ENCODE data around the gene SNU13.
"Not testable (repeated sequence)": the region's sequence is repeated elsewhere in the genome, so short reads cannot be mapped to it uniquely, and the experiment has no call there.

Gene SNU13

DNA sequence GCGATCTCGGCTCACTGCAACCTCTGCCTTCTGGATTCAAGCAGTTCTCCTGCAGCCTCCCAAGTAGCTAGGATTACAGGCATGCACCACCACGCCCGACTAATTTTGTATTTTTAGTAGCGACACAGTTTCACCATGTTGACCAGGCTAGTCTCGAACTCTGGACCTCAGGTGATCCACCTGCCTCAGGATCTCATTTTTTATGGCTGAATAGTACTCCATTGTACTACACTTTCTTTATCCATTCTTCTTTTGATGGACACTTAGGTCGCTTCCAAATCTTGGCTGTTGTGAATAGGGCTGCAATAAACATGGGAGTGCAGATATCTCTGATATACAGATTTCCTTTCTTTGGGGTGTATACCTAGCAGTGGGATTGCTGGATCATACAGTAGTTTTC is 46.8 kb downstream of the SNU13 start:
- no peak for DNase-seq (ENCODE audit: low spot score)

DNA sequence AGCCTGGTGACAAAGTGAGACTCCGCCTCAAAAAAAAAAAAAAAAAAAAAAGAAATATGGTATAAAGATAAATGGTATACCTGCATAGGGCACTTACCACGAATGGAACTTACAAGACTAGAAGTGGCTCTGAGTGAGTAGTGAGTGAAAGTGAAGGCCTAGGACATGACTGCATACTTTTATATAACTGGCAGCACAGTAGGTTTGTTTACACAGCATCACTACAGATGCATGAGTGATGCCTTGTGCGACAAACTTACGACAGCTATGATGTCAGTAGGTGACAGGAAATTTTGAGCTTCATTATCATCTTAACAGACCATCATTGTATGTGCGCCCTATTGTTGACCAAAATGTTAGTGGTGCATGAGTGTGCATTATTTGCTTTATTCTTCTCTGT is 49.9 kb downstream of the SNU13 start:
- no peak for DNase-seq (ENCODE audit: low spot score)

DNA sequence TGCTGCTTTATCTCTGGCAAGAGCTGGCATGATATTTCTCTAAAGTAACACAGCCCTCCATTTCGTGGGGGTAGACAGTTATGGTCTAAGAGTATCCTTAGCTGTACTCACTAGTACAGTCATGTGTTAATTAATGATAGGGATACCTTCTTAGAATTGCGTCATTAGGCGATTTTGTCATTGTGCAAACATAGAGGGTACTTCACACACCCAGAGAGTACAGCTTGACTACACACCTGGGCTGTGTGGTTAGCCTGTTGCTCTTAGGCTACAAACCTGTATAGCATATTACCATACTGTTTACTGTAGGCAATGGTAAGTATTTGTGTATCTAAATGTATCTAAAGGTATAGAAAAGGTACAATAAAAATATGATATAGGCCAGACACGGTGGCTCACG is 50.5 kb downstream of the SNU13 start:
- no peak for DNase-seq (ENCODE audit: low spot score)

DNA sequence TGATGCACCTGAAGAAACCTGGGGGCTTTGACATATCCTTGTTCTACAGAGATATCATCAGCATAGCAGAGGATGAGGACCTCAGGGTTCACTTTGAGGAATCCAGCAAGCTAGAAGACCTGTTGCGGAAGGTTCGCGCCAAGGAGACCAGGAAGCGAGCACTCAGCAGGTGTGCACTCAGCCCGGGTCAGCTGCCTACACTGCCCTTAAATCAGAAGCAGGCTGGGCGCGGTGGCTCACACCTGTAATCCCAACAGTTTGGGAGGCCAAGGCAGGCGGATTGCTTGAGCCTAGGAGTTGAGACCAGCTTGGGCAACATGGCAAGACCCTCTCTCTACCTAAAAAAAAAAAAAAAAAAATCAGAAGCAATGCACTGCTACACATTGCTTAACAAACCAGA is 51.0 kb downstream of the SNU13 start:
- DNase-seq (ENCODE audit: low spot score), result not testable (repeated sequence)

DNA sequence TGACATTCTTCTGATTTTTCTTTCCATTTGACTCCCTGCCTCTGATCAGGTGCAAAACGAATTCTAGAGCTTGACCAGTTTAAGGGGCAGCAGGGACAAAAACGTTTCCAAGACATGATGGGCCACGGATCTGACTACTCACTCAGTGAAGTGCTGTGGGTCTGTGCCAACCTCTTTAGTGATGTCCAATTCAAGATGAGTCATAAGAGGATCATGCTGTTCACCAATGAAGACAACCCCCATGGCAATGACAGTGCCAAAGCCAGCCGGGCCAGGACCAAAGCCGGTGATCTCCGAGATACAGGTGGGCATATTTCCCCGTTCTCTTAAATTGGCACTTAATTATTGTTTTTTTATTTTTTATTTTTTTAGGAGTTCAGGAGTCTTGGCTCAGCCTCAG is 52.2 kb downstream of the SNU13 start:
- DNase-seq (ENCODE audit: low spot score), result no peak

DNA sequence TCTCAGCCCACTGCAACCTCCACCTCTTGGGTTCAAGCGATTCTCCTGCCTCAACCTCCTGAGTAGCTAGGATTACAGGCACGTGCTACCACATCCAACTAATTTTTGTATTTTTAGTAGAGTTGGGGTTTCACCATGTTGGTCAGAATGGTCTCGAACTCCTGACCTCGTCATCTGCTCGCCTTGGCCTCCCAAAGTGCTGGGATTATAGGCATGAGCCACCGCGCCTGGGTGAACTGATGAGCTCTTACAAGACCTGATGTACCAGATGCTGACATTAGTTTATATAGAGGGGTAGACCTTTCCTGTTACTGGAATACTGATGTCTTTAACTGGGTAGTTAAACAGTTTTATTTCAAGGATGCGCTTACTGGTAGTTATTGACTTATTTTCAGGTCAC is 54.1 kb downstream of the SNU13 start:
- DNase-seq (ENCODE audit: low spot score), result not testable (repeated sequence)

DNA sequence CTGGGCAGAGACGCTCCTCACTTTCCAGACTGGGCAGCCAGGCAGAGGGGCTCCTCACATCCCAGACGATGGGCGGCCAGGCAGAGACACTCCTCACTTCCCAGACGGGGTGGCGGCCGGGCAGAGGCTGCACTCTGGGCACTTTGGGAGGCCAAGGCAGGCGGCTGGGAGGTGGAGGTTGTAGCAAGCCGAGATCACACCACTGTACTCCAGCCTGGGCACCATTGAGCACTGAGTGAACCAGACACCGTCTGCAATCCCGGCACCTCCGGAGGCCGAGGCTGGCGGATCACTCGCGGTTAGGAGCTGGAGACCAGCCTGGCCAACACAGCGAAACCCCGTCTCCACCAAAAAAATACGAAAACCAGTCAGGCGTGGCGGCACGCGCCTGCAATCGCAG is 57.1 kb downstream of the SNU13 start:
- not testable (repeated sequence) for DNase-seq (ENCODE audit: low spot score)

DNA sequence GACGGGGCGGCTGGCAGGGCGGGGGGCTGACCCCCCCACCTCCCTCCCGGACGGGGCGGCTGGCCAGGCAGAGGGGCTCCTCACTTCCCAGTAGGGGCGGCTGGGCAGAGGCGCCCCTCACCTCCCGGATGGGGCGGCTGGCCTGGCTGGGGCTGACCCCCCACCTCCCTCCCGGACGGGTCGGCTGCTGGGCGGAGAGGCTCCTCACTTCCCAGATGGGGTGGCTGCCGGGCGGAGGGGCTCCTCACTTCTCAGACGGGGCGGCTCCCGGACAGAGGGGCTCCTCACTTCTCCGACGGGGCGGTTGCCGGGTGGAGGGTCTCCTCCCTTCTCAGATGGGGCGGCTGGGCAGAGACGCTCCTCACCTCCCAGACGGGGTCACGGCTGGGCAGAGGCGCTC is 57.6 kb downstream of the SNU13 start:
- not testable (repeated sequence) for DNase-seq (ENCODE audit: low spot score)

DNA sequence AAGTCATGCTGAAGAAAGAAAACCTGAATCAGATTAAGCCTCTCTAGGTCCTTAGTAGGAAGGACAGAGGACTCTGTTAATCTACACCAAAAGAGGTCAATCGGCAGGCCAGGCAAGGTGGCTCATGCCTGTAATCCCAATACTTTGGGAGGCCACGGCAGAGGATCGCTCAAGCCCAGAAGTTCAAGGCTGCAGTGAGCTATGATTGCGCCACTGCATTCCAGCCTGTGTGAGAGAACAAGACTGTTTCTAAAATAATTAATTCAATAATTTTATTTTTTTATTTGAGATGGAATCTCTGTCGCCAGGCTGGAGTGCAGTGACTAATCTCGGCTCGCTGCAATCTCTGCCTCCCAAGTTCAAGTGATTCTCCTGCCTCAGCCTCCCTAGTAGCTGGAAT is 63.1 kb downstream of the SNU13 start:
- no peak for DNase-seq (ENCODE audit: low spot score)
